ENCODE measurements around the gene CBX8. TPM values are rescaled to one million over a fixed set of nuclear protein-coding genes. Genes with fewer than 3 reads are reported as not detected.
A peak's percentile ranks its signal among the peaks of the same experiment; 100 is the strongest.

CBX8 gene
- total and polyA plus RNA-seq, 2 of the 13 experiments (the other 11 are each of a cell fraction or from before 2014, with no cell fraction given), result 0.34 to 12.6 TPM

DNA sequence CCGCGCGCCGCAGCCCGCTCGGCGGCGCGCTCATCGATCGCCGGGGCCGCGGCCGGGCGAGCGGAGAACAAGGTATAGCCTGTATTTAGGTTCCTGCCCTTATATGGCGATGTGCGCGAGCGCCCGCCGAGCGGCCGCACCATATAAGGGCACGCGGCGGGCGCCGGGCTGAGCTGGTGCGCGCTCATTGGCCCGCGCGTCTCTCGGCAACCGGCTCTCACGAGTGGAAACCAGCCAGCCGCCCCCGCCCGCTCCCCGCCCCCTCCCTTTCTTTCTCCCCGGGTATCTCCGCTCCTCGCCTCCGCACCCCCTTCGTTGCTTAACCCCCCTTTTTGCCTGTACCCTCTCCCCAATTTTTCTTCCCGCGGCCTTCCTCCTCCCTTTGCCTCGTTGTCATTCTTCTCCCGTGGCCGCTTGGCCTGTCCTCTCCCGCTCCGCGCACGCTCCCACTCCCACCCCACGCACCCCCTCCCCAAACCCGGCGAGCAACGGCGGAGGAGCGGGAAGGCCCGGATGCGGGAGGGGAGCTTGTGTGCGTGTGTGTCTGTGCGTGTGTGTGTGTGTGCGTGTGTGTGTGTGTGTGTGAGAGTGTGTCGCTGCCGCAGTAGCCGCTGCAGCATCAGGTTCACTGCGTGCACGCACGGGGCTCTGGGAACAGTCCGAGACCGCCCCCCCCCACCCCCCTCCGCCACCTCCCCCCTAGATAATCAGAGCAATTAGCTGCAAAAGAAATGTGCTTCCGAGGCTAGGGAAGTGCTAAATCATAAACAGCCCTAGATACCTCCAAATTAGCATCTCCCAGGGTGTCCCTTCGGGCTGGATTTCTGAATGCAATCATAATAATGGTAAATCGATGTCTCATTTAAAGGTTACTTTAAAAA, 13.5 kb upstream of the CBX8 start (continued):
- TF ChIP-seq, protein P1, sequence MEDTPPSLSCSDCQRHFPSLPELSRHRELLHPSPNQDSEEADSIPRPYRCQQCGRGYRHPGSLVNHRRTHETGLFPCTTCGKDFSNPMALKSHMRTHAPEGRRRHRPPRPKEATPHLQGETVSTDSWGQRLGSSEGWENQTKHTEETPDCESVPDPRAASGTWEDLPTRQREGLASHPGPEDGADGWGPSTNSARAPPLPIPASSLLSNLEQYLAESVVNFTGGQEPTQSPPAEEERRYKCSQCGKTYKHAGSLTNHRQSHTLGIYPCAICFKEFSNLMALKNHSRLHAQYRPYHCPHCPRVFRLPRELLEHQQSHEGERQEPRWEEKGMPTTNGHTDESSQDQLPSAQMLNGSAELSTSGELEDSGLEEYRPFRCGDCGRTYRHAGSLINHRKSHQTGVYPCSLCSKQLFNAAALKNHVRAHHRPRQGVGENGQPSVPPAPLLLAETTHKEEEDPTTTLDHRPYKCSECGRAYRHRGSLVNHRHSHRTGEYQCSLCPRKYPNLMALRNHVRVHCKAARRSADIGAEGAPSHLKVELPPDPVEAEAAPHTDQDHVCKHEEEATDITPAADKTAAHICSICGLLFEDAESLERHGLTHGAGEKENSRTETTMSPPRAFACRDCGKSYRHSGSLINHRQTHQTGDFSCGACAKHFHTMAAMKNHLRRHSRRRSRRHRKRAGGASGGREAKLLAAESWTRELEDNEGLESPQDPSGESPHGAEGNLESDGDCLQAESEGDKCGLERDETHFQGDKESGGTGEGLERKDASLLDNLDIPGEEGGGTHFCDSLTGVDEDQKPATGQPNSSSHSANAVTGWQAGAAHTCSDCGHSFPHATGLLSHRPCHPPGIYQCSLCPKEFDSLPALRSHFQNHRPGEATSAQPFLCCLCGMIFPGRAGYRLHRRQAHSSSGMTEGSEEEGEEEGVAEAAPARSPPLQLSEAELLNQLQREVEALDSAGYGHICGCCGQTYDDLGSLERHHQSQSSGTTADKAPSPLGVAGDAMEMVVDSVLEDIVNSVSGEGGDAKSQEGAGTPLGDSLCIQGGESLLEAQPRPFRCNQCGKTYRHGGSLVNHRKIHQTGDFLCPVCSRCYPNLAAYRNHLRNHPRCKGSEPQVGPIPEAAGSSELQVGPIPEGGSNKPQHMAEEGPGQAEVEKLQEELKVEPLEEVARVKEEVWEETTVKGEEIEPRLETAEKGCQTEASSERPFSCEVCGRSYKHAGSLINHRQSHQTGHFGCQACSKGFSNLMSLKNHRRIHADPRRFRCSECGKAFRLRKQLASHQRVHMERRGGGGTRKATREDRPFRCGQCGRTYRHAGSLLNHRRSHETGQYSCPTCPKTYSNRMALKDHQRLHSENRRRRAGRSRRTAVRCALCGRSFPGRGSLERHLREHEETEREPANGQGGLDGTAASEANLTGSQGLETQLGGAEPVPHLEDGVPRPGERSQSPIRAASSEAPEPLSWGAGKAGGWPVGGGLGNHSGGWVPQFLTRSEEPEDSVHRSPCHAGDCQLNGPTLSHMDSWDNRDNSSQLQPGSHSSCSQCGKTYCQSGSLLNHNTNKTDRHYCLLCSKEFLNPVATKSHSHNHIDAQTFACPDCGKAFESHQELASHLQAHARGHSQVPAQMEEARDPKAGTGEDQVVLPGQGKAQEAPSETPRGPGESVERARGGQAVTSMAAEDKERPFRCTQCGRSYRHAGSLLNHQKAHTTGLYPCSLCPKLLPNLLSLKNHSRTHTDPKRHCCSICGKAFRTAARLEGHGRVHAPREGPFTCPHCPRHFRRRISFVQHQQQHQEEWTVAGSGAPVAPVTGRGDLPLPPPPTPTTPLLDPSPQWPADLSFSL (CRISPR knock-in tag; IDR thresholded peaks at IDR 0.05), result peak; percentile 66
- TF ChIP-seq, protein P2, sequence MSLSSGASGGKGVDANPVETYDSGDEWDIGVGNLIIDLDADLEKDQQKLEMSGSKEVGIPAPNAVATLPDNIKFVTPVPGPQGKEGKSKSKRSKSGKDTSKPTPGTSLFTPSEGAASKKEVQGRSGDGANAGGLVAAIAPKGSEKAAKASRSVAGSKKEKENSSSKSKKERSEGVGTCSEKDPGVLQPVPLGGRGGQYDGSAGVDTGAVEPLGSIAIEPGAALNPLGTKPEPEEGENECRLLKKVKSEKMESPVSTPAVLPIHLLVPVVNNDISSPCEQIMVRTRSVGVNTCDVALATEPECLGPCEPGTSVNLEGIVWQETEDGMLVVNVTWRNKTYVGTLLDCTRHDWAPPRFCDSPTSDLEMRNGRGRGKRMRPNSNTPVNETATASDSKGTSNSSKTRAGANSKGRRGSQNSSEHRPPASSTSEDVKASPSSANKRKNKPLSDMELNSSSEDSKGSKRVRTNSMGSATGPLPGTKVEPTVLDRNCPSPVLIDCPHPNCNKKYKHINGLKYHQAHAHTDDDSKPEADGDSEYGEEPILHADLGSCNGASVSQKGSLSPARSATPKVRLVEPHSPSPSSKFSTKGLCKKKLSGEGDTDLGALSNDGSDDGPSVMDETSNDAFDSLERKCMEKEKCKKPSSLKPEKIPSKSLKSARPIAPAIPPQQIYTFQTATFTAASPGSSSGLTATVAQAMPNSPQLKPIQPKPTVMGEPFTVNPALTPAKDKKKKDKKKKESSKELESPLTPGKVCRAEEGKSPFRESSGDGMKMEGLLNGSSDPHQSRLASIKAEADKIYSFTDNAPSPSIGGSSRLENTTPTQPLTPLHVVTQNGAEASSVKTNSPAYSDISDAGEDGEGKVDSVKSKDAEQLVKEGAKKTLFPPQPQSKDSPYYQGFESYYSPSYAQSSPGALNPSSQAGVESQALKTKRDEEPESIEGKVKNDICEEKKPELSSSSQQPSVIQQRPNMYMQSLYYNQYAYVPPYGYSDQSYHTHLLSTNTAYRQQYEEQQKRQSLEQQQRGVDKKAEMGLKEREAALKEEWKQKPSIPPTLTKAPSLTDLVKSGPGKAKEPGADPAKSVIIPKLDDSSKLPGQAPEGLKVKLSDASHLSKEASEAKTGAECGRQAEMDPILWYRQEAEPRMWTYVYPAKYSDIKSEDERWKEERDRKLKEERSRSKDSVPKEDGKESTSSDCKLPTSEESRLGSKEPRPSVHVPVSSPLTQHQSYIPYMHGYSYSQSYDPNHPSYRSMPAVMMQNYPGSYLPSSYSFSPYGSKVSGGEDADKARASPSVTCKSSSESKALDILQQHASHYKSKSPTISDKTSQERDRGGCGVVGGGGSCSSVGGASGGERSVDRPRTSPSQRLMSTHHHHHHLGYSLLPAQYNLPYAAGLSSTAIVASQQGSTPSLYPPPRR (CRISPR knock-in tag; IDR thresholded peaks at IDR 0.05; ENCODE audit: borderline replicate concordance), result no peak
- TF ChIP-seq SOX6 (IDR thresholded peaks at IDR 0.05) (no peak), SOX6 (CRISPR knock-in tag; IDR thresholded peaks at IDR 0.05) (0 out of 2 replicates have a peak, but pooled peaks have one; percentile 8), NFE2 (CRISPR knock-in tag; IDR thresholded peaks at IDR 0.05) (no peak), ZMYM2 (CRISPR knock-in tag; IDR thresholded peaks at IDR 0.05) (no peak)
- TF ChIP-seq, protein P3, sequence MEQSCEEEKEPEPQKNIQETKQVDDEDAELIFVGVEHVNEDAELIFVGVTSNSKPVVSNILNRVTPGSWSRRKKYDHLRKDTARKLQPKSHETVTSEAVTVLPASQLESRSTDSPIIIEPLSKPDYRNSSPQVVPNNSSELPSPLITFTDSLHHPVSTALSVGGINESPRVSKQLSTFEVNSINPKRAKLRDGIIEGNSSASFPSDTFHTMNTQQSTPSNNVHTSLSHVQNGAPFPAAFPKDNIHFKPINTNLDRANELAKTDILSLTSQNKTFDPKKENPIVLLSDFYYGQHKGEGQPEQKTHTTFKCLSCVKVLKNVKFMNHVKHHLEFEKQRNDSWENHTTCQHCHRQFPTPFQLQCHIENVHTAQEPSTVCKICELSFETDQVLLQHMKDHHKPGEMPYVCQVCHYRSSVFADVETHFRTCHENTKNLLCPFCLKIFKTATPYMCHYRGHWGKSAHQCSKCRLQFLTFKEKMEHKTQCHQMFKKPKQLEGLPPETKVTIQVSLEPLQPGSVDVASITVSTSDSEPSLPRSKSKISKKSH (CRISPR knock-in tag; IDR thresholded peaks at IDR 0.05; ENCODE audit: borderline replicate concordance), result no peak
- TF ChIP-seq, protein P4, sequence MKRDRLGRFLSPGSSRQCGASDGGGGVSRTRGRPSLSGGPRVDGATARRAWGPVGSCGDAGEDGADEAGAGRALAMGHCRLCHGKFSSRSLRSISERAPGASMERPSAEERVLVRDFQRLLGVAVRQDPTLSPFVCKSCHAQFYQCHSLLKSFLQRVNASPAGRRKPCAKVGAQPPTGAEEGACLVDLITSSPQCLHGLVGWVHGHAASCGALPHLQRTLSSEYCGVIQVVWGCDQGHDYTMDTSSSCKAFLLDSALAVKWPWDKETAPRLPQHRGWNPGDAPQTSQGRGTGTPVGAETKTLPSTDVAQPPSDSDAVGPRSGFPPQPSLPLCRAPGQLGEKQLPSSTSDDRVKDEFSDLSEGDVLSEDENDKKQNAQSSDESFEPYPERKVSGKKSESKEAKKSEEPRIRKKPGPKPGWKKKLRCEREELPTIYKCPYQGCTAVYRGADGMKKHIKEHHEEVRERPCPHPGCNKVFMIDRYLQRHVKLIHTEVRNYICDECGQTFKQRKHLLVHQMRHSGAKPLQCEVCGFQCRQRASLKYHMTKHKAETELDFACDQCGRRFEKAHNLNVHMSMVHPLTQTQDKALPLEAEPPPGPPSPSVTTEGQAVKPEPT (CRISPR knock-in tag; IDR thresholded peaks at IDR 0.05; ENCODE audit: low read depth), result no peak
- TF ChIP-seq, protein P5, sequence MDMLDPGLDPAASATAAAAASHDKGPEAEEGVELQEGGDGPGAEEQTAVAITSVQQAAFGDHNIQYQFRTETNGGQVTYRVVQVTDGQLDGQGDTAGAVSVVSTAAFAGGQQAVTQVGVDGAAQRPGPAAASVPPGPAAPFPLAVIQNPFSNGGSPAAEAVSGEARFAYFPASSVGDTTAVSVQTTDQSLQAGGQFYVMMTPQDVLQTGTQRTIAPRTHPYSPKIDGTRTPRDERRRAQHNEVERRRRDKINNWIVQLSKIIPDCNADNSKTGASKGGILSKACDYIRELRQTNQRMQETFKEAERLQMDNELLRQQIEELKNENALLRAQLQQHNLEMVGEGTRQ (IDR thresholded peaks at IDR 0.05; ENCODE audit: low read depth, low read length), result no peak
- TF ChIP-seq, protein P5 (CRISPR knock-in tag; IDR thresholded peaks at IDR 0.05; ENCODE audit: borderline replicate concordance), result peak; percentile 93; the same call in 1 of the 2 replicates

Data from HepG2 (cell line).